BJ (cell line): ENCODE results near the gene PLSCR1. TPM values are rescaled to one million over a fixed set of nuclear protein-coding genes. Genes with fewer than 3 reads are reported as not detected.
A peak's percentile ranks its signal among the peaks of the same experiment; 100 is the strongest.

ENCODE experiments used
- CTCF ChIA-PET: fragments of 350-600 bp; formaldehyde crosslinking; extraction: SDS; loops from one replicate; lab custom pipeline; 2021; ENCODE audit warnings: antibody characterized with exemption, inconsistent platforms; lab: Yijun Ruan, JAX
- POLR2A ChIA-PET: fragments of 300-600 bp; sonication (Branson Sonifier 250); formaldehyde crosslinking; extraction: SDS; loops from one replicate; lab custom pipeline; 2021; ENCODE audit warnings: antibody characterized with exemption; lab: Charles Lee
- DNase-seq: peaks from one replicate; pipeline ENCODE4 v3.0.0-alpha.2; 2011; ENCODE audit warnings: low read depth
- H3K27me3 ChIP-seq: 2 replicates; pipeline ENCODE4 v1.6.0; 2011; ENCODE audit warnings: low read length; ENCODE audit not compliant: control insufficient read depth, insufficient read depth
- H3K36me3 ChIP-seq: 2 replicates; pipeline ENCODE4 v1.5.1; 2011; ENCODE audit warnings: low read length; ENCODE audit not compliant: control insufficient read depth, insufficient read depth
- H3K4me3 ChIP-seq: 2 replicates; pipeline ENCODE4 v1.5.1; 2011; ENCODE audit warnings: low read depth, mild to moderate bottlenecking, control low read depth, low read length
- CTCF ChIP-seq: IDR thresholded peaks from 2 replicates; pipeline ENCODE4 v1.5.1; 2011; ENCODE audit warnings: low read depth, mild to moderate bottlenecking, control low read depth, inconsistent platforms, low read length, moderate library complexity; ENCODE audit not compliant: insufficient read depth
- polyA plus RNA-seq: library from polyadenylated mRNA; depleted of rRNA; stranded (reverse); fragments of >200 nt; gene quantifications from 2 replicates; pipeline ENCODE4 v1.2.3, GENCODE V29; 2011

Gene PLSCR1
- polyA plus RNA-seq, 1 experiment, result 26.3 TPM

- CTCF ChIA-PET, result no interaction called here
- TF ChIP-seq CTCF, result no peak
- no peaks in the 10 kb centered on the region for H3K27me3 ChIP-seq
- POLR2A ChIA-PET, result no interaction called here
- no peaks in the 10 kb centered on the region for H3K36me3 ChIP-seq
- no peak for DNase-seq
- H3K4me3 ChIP-seq, result no peak overlapping the region
Observed at GRCh38 chr3:146585156-146585555, 40.7 kb upstream of the PLSCR1 start.

- no peak for TF ChIP-seq CTCF
Observed at GRCh38 chr3:146581951-146582467, 37.6 kb upstream of the PLSCR1 start.

GRCh38 chr3:146581080-146581601, 36.7 kb upstream of the PLSCR1 start:
- Histone ChIP-seq H3K36me3 (no peaks in the 10 kb centered on the region), H3K27me3 (no peaks in the 10 kb centered on the region), H3K4me3 (no peak overlapping the region)
- ChIA-PET CTCF (interaction anchor here (1.0 to 1.5 kb wide), 5 partner anchors 10 to 391 kb away, joined by 3 to 4 read pairs (median 3); no protein-coding TSS in a partner anchor), POLR2A (no interaction called here)
- no peak for DNase-seq
- no peak for TF ChIP-seq CTCF

More at GRCh38 chr3:146581951-146582467, 37.6 kb upstream of the PLSCR1 start:
- Histone ChIP-seq H3K36me3 (no peaks in the 10 kb centered on the region), H3K4me3 (no peak overlapping the region), H3K27me3 (no peaks in the 10 kb centered on the region)
- POLR2A ChIA-PET, result no interaction called here
- CTCF ChIA-PET, result interaction anchor here (1.1 to 1.5 kb wide), 3 partner anchors 9 to 21 kb away, joined by 3 read pairs; no protein-coding TSS in a partner anchor
- no peak for DNase-seq

- ChIA-PET POLR2A (interaction anchor here (0.5 kb wide), 1 partner anchor 108 kb away, joined by 5 read pairs; no protein-coding TSS in a partner anchor), CTCF (interaction anchor here (1.1 to 2.5 kb wide), 10 partner anchors 11 to 388 kb away, joined by 3 to 18 read pairs (median 7); partner anchors contain the start of gene PLSCR1)
- Histone ChIP-seq H3K36me3 (no peaks in the 10 kb centered on the region), H3K27me3 (no peaks in the 10 kb centered on the region), H3K4me3 (no peak overlapping the region)
- TF ChIP-seq CTCF, result peak; percentile 26; the same call in 1 of the 2 replicates
- DNase-seq, result no peak
Observed at GRCh38 chr3:146577662-146578061, 33.3 kb upstream of the PLSCR1 start.

- POLR2A ChIA-PET, result no interaction called here
Observed at GRCh38 chr3:146575636-146576035, 31.2 kb upstream of the PLSCR1 start.

More at GRCh38 chr3:146575636-146576035, 31.2 kb upstream of the PLSCR1 start:
- no peak for DNase-seq
- CTCF ChIA-PET, result interaction anchor here (1.3 to 1.7 kb wide), 2 partner anchors 19 to 245 kb away, joined by 3 to 5 read pairs; no protein-coding TSS in a partner anchor
- Histone ChIP-seq H3K4me3 (no peak overlapping the region), H3K36me3 (no peaks in the 10 kb centered on the region), H3K27me3 (no peaks in the 10 kb centered on the region)
- no peak for TF ChIP-seq CTCF
